Mesenchymal stem cell (in vitro differentiated cells and primary cell): ENCODE data around the gene ANP32A.

Experiments used
- DNase-seq: peaks from one replicate; pipeline ENCODE4 v3.0.0-alpha.2; 2013
- H2AFZ ChIP-seq: one replicate; pipeline ENCODE4 v1.6.1; 2013; ENCODE audit warnings: low read depth, mild to moderate bottlenecking, control low read depth, inconsistent platforms, low read length, moderate library complexity
- H2AK5ac ChIP-seq: 2 replicates; pipeline ENCODE4 v1.6.1; 2013; ENCODE audit warnings: low read length, moderate library complexity, mild to moderate bottlenecking, inconsistent platforms; ENCODE audit not compliant: severe bottlenecking
- H2BK120ac ChIP-seq: one replicate; pipeline ENCODE4 v1.6.1; 2013; ENCODE audit warnings: low read depth, mild to moderate bottlenecking, inconsistent platforms, low read length, moderate library complexity
- H2BK12ac ChIP-seq, 2 experiments: one replicate each; pipeline ENCODE4 v1.6.1; 2013; ENCODE audit warnings: inconsistent platforms in 2 of 2, low read length in 2 of 2, mild to moderate bottlenecking in 2 of 2, moderate library complexity in 2 of 2, control low read depth in 1 of 2
- H2BK15ac ChIP-seq: one replicate; pipeline ENCODE4 v1.6.1; 2013; ENCODE audit warnings: mild to moderate bottlenecking, low read depth, inconsistent platforms; ENCODE audit not compliant: poor library complexity, severe bottlenecking
- H2BK5ac ChIP-seq: 2 replicates; pipeline ENCODE4 v1.6.1; 2013; ENCODE audit warnings: low read depth, mild to moderate bottlenecking, low read length, control low read depth, inconsistent platforms; ENCODE audit not compliant: poor library complexity, severe bottlenecking
- H3K14ac ChIP-seq, 2 experiments: one replicate each; pipeline ENCODE4 v1.6.1; 2013; ENCODE audit warnings: inconsistent platforms in 2 of 2, low read length in 2 of 2, control low read depth in 1 of 2, mild to moderate bottlenecking in 1 of 2, moderate library complexity in 1 of 2
- H3K18ac ChIP-seq, 2 experiments: one replicate each; pipeline ENCODE4 v1.6.1; 2013; ENCODE audit warnings: inconsistent platforms in 2 of 2, low read length in 2 of 2, control low read depth in 1 of 2, low read depth in 1 of 2, mild to moderate bottlenecking in 1 of 2
- H3K23ac ChIP-seq, 2 experiments: one replicate each; pipeline ENCODE4 v1.6.1; 2013; ENCODE audit warnings: inconsistent platforms in 2 of 2, low read length in 2 of 2, mild to moderate bottlenecking in 2 of 2, moderate library complexity in 2 of 2, control low read depth in 1 of 2
- H3K27ac ChIP-seq: 2 replicates; pipeline ENCODE4 v1.5.1; 2013; ENCODE audit warnings: mild to moderate bottlenecking, moderate library complexity, low read length, control low read depth, inconsistent platforms; ENCODE audit not compliant: poor library complexity, severe bottlenecking
- H3K27me3 ChIP-seq, 2 experiments: 2 replicates each; pipeline versions ENCODE4 v1.6.1 to v1.7.0; 2013; ENCODE audit warnings: low read length in 2 of 2, mild to moderate bottlenecking in 2 of 2, moderate library complexity in 2 of 2, control low read depth in 1 of 2, inconsistent platforms in 1 of 2; ENCODE audit not compliant: control insufficient read depth in 1 of 2, insufficient read depth in 1 of 2
- H3K36me3 ChIP-seq, 2 experiments: 2 replicates each; pipeline versions ENCODE4 v1.6.1 to v1.7.0; 2013; ENCODE audit warnings: low read length in 2 of 2, control low read depth in 1 of 2, inconsistent platforms in 1 of 2, low read depth in 1 of 2, mild to moderate bottlenecking in 1 of 2; ENCODE audit not compliant: insufficient read depth in 2 of 2, control insufficient read depth in 1 of 2
- H3K4ac ChIP-seq, 2 experiments: one replicate each; pipeline ENCODE4 v1.6.1; 2013; ENCODE audit warnings: inconsistent platforms in 2 of 2, low read length in 2 of 2, mild to moderate bottlenecking in 2 of 2, moderate library complexity in 2 of 2, control low read depth in 1 of 2, low read depth in 1 of 2
- H3K4me1 ChIP-seq: 2 replicates; pipeline ENCODE4 v1.6.1; 2013; ENCODE audit warnings: low read depth, low read length, control low read depth; ENCODE audit not compliant: control insufficient read depth, insufficient read depth
- H3K4me2 ChIP-seq: 2 replicates; pipeline ENCODE4 v1.6.1; 2013; ENCODE audit warnings: low read length, mild to moderate bottlenecking, inconsistent platforms; ENCODE audit not compliant: poor library complexity, severe bottlenecking
- H3K4me3 ChIP-seq, 2 experiments: 2 replicates each; pipeline versions ENCODE4 v1.5.1 to v1.7.0; 2013; ENCODE audit warnings: low read length in 2 of 2, mild to moderate bottlenecking in 2 of 2, control low read depth in 1 of 2, low read depth in 1 of 2; ENCODE audit not compliant: insufficient read depth in 1 of 2
- H3K79me1 ChIP-seq: replicated peaks from 2 replicates; pipeline ENCODE4 v1.6.1; 2013; ENCODE audit warnings: mild to moderate bottlenecking, control low read depth, low read length, inconsistent platforms; ENCODE audit not compliant: poor library complexity, severe bottlenecking
- H3K9ac ChIP-seq: 2 replicates; pipeline ENCODE4 v1.7.0; 2013; ENCODE audit warnings: mild to moderate bottlenecking, low read length, moderate library complexity
- H3K9me3 ChIP-seq: 2 replicates; pipeline ENCODE4 v1.7.0; 2013; ENCODE audit warnings: mild to moderate bottlenecking, low read length; ENCODE audit not compliant: control insufficient read depth
- H4K8ac ChIP-seq: one replicate; pipeline ENCODE4 v1.6.1; 2013; ENCODE audit warnings: inconsistent platforms, mild to moderate bottlenecking, low read length, moderate library complexity
- H4K91ac ChIP-seq: one replicate; pipeline ENCODE4 v1.6.1; 2013; ENCODE audit warnings: mild to moderate bottlenecking, low read length, inconsistent platforms
- WGBS: methylation state at CpG from one replicate; pipeline ENCODE4 v1.1.7; 2013; ENCODE audit warnings: mixed read lengths; 5-methylcytosine and 5-hydroxymethylcytosine counted together

Gene ANP32A

DNA sequence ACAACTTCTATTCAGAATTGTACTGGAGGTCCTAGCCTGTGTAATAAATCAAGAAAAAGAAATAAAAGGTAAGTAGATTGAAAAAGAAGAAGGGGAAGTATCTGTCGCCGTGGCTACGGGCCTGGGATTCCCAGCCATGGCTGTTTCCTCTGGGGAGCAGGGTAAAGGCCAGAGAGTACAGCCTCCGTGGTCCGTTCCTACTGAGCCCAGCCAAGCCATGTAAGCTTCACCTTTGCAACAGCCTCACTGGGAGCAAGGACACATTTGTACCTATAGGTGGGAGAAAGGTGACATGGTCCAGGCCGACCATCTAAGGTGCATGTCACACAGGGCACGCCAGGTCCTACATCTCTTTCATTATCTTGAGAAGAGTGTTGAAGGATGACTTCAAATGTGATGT lies 71.3 kb downstream of the ANP32A start:
- WGBS: 93% methylated on average over 7 of the region's 7 CpGs
- Histone ChIP-seq H3K79me1 (no peaks in the 10 kb centered on the region), H2BK15ac (no peak overlapping the region), H3K18ac (no peak overlapping the region), H3K9me3 (no peaks in the 10 kb centered on the region), H2BK12ac (no peak overlapping the region), H3K27ac (no peak overlapping the region), H3K4ac (no peak overlapping the region), H3K9ac (no peak overlapping the region), H2AFZ (no peak overlapping the region), H3K23ac (no peak overlapping the region), H4K91ac (no peak overlapping the region), H3K27me3 (peaks cover 0 to 8% of the 10 kb centered on the region in 2 experiments), H3K4me1 (no peaks in the 10 kb centered on the region), H3K4me2 (no peak overlapping the region), H3K36me3 (no peaks in the 10 kb centered on the region), H2BK120ac (no peak overlapping the region), H2AK5ac (no peak overlapping the region), H3K14ac (no peak overlapping the region), H3K4me3 (no peak overlapping the region), H2BK5ac (no peak overlapping the region), H4K8ac (no peak overlapping the region)
- DNase-seq: no peak

DNA sequence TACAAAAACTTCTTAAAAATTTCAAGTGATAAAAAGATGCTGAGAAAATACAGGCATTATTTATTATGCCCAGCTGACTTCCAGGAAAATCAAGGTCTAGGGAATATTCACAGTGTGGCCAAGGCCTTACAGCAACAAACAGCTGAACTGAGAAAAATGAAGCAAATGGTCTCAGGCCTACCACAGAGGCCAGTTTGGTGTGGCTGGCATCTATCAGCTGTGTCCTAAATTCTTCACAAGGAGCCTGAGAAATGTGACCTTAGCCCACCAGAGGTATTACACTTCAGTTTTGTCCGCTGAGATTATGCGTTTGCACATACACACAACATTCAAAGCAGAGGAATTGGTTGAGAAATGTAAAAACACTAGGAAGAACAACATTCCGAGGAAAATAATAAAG lies 77.4 kb downstream of the ANP32A start:
- Histone ChIP-seq H2BK12ac (no peak overlapping the region), H3K4me3 (no peak overlapping the region), H2BK15ac (no peak overlapping the region), H3K9ac (no peak overlapping the region), H3K4me1 (no peaks in the 10 kb centered on the region), H3K23ac (no peak overlapping the region), H4K91ac (no peak overlapping the region), H3K27ac (no peak overlapping the region), H3K4me2 (no peak overlapping the region), H3K27me3 (peaks cover 6 to 11% of the 10 kb centered on the region in 2 experiments), H2BK5ac (no peak overlapping the region), H3K9me3 (no peaks in the 10 kb centered on the region), H2AFZ (no peak overlapping the region), H3K79me1 (no peaks in the 10 kb centered on the region), H3K18ac (no peak overlapping the region), H2BK120ac (no peak overlapping the region), H4K8ac (no peak overlapping the region), H2AK5ac (no peak overlapping the region), H3K4ac (no peak overlapping the region), H3K36me3 (no peaks in the 10 kb centered on the region), H3K14ac (no peak overlapping the region)
- DNase-seq: no peak
- 100% methylated on average over 2 of the region's 3 CpGs for WGBS

DNA sequence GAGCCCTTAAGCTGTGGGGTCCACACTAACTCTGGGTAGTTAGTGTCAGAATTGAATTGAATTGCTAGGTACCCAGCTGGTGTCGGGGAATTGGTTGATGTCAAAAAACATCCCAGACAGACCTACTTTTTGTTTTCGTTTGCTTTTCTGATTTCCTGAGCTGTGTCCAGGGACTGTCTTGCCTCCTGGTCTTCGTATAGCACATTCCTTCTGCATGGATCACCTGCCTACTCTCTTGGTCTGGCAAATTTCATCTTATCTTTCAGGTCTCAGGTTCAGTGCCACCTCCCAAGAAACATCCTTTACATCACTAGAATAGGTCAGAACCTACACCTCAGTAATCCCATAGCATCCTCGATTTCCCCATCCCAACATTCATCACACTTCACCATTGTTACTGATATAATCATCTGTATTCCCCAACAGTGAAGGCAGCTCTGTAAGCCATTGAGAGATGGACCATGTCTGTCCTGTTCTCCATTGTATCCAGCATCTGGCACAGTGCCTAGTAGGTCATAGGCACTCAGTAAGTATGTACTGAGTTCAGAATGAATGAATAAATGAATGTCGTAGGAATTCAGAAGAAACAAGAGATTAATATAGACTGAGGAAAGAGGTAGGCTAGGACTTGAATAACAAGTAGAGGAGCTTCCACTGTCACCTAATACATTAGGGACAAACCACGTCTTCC lies 81.2 kb downstream of the ANP32A start:
- WGBS: 78% methylated on average over 6 of the region's 6 CpGs
- H3K18ac ChIP-seq: no peak overlapping the region
- H3K4me3 ChIP-seq: no peak overlapping the region
- no peak overlapping the region for H2BK12ac ChIP-seq
- no peak for DNase-seq
- H3K79me1 ChIP-seq: no peaks in the 10 kb centered on the region
- no peak overlapping the region for H4K91ac ChIP-seq
- no peaks in the 10 kb centered on the region for H3K36me3 ChIP-seq
- no peak overlapping the region for H3K9ac ChIP-seq
- H2BK120ac ChIP-seq: no peak overlapping the region
- no peak overlapping the region for H4K8ac ChIP-seq
- no peak overlapping the region for H2BK5ac ChIP-seq
- no peak overlapping the region for H3K4me2 ChIP-seq
- no peaks in the 10 kb centered on the region for H3K4me1 ChIP-seq
- no peaks in the 10 kb centered on the region for H3K9me3 ChIP-seq
- no peak overlapping the region for H3K4ac ChIP-seq
- H2BK15ac ChIP-seq: no peak overlapping the region
- H2AFZ ChIP-seq: no peak overlapping the region
- peaks cover 6 to 11% of the 10 kb centered on the region in 2 experiments for H3K27me3 ChIP-seq
- no peak overlapping the region for H3K27ac ChIP-seq
- no peak overlapping the region for H3K14ac ChIP-seq
- H3K23ac ChIP-seq: no peak overlapping the region
- no peak overlapping the region for H2AK5ac ChIP-seq

DNA sequence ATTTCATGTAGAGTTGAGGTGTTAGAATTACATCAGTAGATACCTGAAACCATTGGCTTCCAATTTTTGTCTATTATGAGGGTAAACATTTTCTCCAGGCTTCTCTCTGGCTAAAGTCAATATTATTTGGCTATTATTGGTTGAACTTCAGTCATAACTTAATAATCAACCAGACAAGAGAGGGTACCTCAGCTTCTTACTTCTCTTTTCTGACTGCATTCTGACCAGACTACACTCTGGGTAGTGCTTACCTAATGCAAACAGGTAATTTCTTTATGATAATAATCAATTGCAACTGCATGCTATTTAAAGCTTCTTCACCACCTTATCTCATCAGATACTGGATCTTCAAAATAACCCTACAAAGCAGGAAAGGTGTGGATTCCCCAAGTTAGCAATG lies 85.1 kb downstream of the ANP32A start:
- Histone ChIP-seq H3K79me1 (no peaks in the 10 kb centered on the region), H3K27me3 (peaks cover 6 to 11% of the 10 kb centered on the region in 2 experiments), H2AK5ac (no peak overlapping the region), H2BK12ac (no peak overlapping the region), H2BK120ac (no peak overlapping the region), H4K8ac (no peak overlapping the region), H3K27ac (no peak overlapping the region), H3K18ac (no peak overlapping the region), H3K4ac (no peak overlapping the region), H2BK15ac (no peak overlapping the region), H3K4me2 (no peak overlapping the region), H3K14ac (no peak overlapping the region), H3K9me3 (no peaks in the 10 kb centered on the region), H3K36me3 (no peaks in the 10 kb centered on the region), H3K4me3 (no peak overlapping the region), H3K9ac (no peak overlapping the region), H2BK5ac (no peak overlapping the region), H4K91ac (no peak overlapping the region), H2AFZ (no peak overlapping the region), H3K23ac (no peak overlapping the region), H3K4me1 (peaks cover 8% of the 10 kb centered on the region)
- no peak for DNase-seq
